OCI-LY1 (cell line): Measurements from ENCODE around the gene ZNF23.

ENCODE experiments used
- H2AFZ ChIP-seq: fragments of 200-600 bp; sonication (generic), shearing (Covaris generic); 2 replicates; pipeline ENCODE4 v1.6.0; 2014; ENCODE audit warnings: antibody characterized with exemption, mild to moderate bottlenecking, low read length
- H3F3A ChIP-seq: fragments of 200-600 bp; sonication (generic), shearing (Covaris generic); 2 replicates; pipeline ENCODE4 v1.6.0; 2014; ENCODE audit warnings: mild to moderate bottlenecking, antibody characterized with exemption, low read length, moderate library complexity; ENCODE audit not compliant: insufficient read depth
- H3K27ac ChIP-seq: fragments of 200-600 bp; sonication (generic); 2 replicates; pipeline ENCODE4 v1.5.1; 2014; ENCODE audit warnings: low read length, mixed run types, mild to moderate bottlenecking, low read depth; ENCODE audit not compliant: poor library complexity, severe bottlenecking
- H3K27me3 ChIP-seq: fragments of 200-600 bp; sonication (generic); 2 replicates; pipeline ENCODE4 v1.6.0; 2014; ENCODE audit warnings: antibody characterized with exemption, mild to moderate bottlenecking, low read length, moderate library complexity; ENCODE audit not compliant: insufficient read depth
- H3K36me3 ChIP-seq: fragments of 200-600 bp; sonication (generic); 2 replicates; pipeline ENCODE4 v1.6.1; 2014; ENCODE audit warnings: mild to moderate bottlenecking, antibody characterized with exemption, low read length, moderate library complexity, mixed read lengths; ENCODE audit not compliant: insufficient read depth
- H3K4me1 ChIP-seq: fragments of 200-600 bp; sonication (generic); 2 replicates; pipeline ENCODE4 v1.5.1; 2014; ENCODE audit warnings: mild to moderate bottlenecking, low read length, moderate library complexity; ENCODE audit not compliant: insufficient read depth, severe bottlenecking
- H3K4me2 ChIP-seq: fragments of 200-600 bp; sonication (generic), shearing (Covaris generic); 2 replicates; pipeline ENCODE4 v1.6.1; 2014; ENCODE audit warnings: low read length
- H3K4me3 ChIP-seq: fragments of 200-600 bp; sonication (generic); 2 replicates; pipeline ENCODE4 v1.5.1; 2014; ENCODE audit warnings: low read length, low read depth, mild to moderate bottlenecking, mixed read lengths; ENCODE audit not compliant: poor library complexity, severe bottlenecking
- H3K79me2 ChIP-seq: fragments of 200-600 bp; shearing (Covaris generic); 2 replicates; pipeline ENCODE4 v1.6.1; 2016; ENCODE audit warnings: mixed run types, low read length, mixed read lengths; ENCODE audit not compliant: insufficient read depth
- H3K9ac ChIP-seq: fragments of 200-600 bp; sonication (generic), shearing (Covaris generic); 2 replicates; pipeline ENCODE4 v1.6.1; 2014; ENCODE audit warnings: mild to moderate bottlenecking, low read length, mixed read lengths
- H3K9me2 ChIP-seq: fragments of 200-600 bp; sonication (generic), shearing (Covaris generic); 2 replicates; pipeline ENCODE4 v1.6.1; 2014; ENCODE audit warnings: low read depth, mild to moderate bottlenecking, low read length, mixed read lengths
- H3K9me3 ChIP-seq: fragments of 200-600 bp; shearing (Covaris generic); 2 replicates; pipeline ENCODE4 v1.6.1; 2014; ENCODE audit warnings: low read length, mixed read lengths
- H4K20me1 ChIP-seq: fragments of 200-600 bp; sonication (generic), shearing (Covaris generic); 2 replicates; pipeline ENCODE4 v1.6.0; 2016; ENCODE audit warnings: mild to moderate bottlenecking, low read length; ENCODE audit not compliant: insufficient read depth
- CTCF ChIP-seq: fragments of 200-600 bp; sonication (generic), shearing (Covaris generic); IDR thresholded peaks from 2 replicates; pipeline ENCODE4 v1.5.1; 2017; ENCODE audit warnings: mild to moderate bottlenecking, antibody characterized with exemption, low read length, moderate library complexity, mixed read lengths
- EZH2 ChIP-seq: fragments of 200-600 bp; sonication (generic), shearing (Covaris generic); IDR thresholded peaks from 2 replicates; pipeline ENCODE4 v1.8.0; 2017; ENCODE audit warnings: borderline replicate concordance, mixed run types, mild to moderate bottlenecking, antibody characterized with exemption, low read length, moderate library complexity, mixed read lengths

Gene ZNF23

DNA sequence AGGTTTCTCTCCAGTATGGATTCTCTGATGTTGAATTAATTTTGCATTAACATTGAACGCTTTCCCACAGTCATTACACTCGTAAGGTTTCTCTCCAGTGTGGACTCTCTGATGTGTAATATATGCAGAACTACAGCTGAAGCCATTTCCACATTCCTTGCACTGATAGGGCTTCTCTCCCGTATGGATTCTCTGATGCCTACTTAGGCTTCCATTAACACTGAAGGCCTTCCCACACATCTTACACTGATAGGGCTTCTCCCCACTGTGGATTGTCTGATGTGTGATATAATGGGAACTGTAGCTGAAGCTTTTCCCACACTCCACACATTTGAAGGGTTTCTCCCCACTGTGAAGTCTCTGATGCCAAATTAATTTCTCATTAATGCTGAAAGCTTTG, 13.0 kb downstream of the ZNF23 start:
- no peak overlapping the region for H2AFZ ChIP-seq
- H3K27ac ChIP-seq, result no peak overlapping the region
- H3K27me3 ChIP-seq, result no peaks in the 10 kb centered on the region
- no peaks in the 10 kb centered on the region for H4K20me1 ChIP-seq
- peaks cover 47% of the 10 kb centered on the region for H3K9me3 ChIP-seq
- TF ChIP-seq CTCF, result no peak
- no peak for TF ChIP-seq EZH2
- H3K4me1 ChIP-seq, result no peaks in the 10 kb centered on the region
- H3K36me3 ChIP-seq, result peaks cover 64% of the 10 kb centered on the region
- no peak overlapping the region for H3K9ac ChIP-seq
- no peak overlapping the region for H3K4me3 ChIP-seq
- no peaks in the 10 kb centered on the region for H3K79me2 ChIP-seq
- H3K9me2 ChIP-seq, result no peaks in the 10 kb centered on the region
- H3F3A ChIP-seq, result no peaks in the 10 kb centered on the region
- H3K4me2 ChIP-seq, result no peak overlapping the region

- no peaks in the 10 kb centered on the region for H4K20me1 ChIP-seq
- H3K79me2 ChIP-seq, result no peaks in the 10 kb centered on the region
- no peaks in the 10 kb centered on the region for H3F3A ChIP-seq
- TF ChIP-seq EZH2 (no peak), CTCF (no peak)
- H3K4me3 ChIP-seq, result no peak overlapping the region
- no peaks in the 10 kb centered on the region for H3K4me1 ChIP-seq
- H3K9me3 ChIP-seq, result peaks cover 47% of the 10 kb centered on the region
- H3K9ac ChIP-seq, result no peak overlapping the region
- H2AFZ ChIP-seq, result no peak overlapping the region
- H3K9me2 ChIP-seq, result no peaks in the 10 kb centered on the region
- no peaks in the 10 kb centered on the region for H3K27me3 ChIP-seq
- H3K27ac ChIP-seq, result no peak overlapping the region
- H3K36me3 ChIP-seq, result peaks cover 58% of the 10 kb centered on the region
- H3K4me2 ChIP-seq, result no peak overlapping the region
Observed at GRCh38 chr16:71448274-71448866, 13.7 kb downstream of the ZNF23 start.

DNA sequence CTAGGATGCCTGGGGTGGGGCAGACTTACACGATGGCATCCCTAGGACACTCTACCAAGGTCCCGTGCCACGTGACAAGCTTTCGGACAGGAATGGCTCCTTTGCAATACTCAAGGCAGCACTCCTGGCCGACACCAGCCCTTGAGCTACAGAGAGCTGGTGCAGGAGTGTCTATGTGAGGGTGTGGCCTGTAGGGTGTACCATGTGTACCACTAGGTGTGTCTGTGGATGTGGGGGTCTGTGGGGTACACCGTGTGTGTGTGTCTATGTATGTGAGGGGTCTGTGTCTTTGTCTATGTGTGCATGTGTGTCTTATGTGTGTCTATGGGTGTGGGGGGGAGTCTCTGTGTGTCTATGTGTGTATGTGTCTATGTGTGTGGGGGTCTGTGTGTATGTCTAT, 18.3 kb downstream of the ZNF23 start:
- Histone ChIP-seq H3F3A (no peaks in the 10 kb centered on the region), H3K36me3 (peaks cover 11% of the 10 kb centered on the region), H3K9me2 (no peaks in the 10 kb centered on the region), H2AFZ (no peak overlapping the region), H3K9ac (no peak overlapping the region), H3K27me3 (peaks cover 5% of the 10 kb centered on the region; the same call in 1 of the 2 replicates), H3K4me3 (no peak overlapping the region), H3K9me3 (peaks cover 23% of the 10 kb centered on the region), H3K79me2 (no peaks in the 10 kb centered on the region), H3K4me1 (no peaks in the 10 kb centered on the region), H4K20me1 (no peaks in the 10 kb centered on the region), H3K4me2 (no peak overlapping the region), H3K27ac (no peak overlapping the region)
- TF ChIP-seq EZH2 (no peak), CTCF (no peak)
